Left ventricle myocardium inferior (tissue), 1 donor: ENCODE measurements around the gene GLO1. TPM values are rescaled to one million over a fixed set of nuclear protein-coding genes. Genes with fewer than 3 reads are reported as not detected.

Experiments used
- DNase-seq: peaks from one replicate; pipeline ENCODE4 v3.0.0-alpha.2; 2020
- H3K27ac ChIP-seq: fragments of 200-600 bp; replicated peaks from 2 replicates; pipeline ENCODE4 v1.8.0; 2021
- H3K27me3 ChIP-seq: fragments of 200-600 bp; 2 replicates; pipeline ENCODE4 v1.8.0; 2021; ENCODE audit warnings: low read depth
- H3K36me3 ChIP-seq: fragments of 200-600 bp; 2 replicates; pipeline ENCODE4 v1.8.0; 2021
- H3K4me1 ChIP-seq: fragments of 200-600 bp; 2 replicates; pipeline ENCODE4 v1.8.0; 2021
- H3K4me3 ChIP-seq: fragments of 200-600 bp; 2 replicates; pipeline ENCODE4 v1.8.0; 2021; ENCODE audit warnings: mild to moderate bottlenecking, moderate library complexity
- H3K9me3 ChIP-seq: fragments of 200-600 bp; replicated peaks from 2 replicates; pipeline ENCODE4 v1.8.0; 2021
- CTCF ChIP-seq: fragments of 200-600 bp; IDR thresholded peaks from 2 replicates; pipeline ENCODE4 v1.8.0; 2021; ENCODE audit warnings: antibody characterized with exemption, mild to moderate bottlenecking, borderline replicate concordance
- intact Hi-C: fragments of 100-400 bp; cut with micrococcal nuclease; formaldehyde crosslinking; loops from one replicate; pipeline ENCODE4 v1.11.0; 2022
- total RNA-seq: library from RNA; stranded (reverse); fragmentation: NEBNext Ultra II Directional; extraction: Animal tissue kit (Norgen Biotek cat#: 25700); gene quantifications from one replicate; pipeline ENCODE4 v1.2.1, GENCODE V29; 2021
- donor health status: DM: no; HTN: yes; CAD: no; lungs with severe emphysema.

The GLO1 gene
- total RNA-seq, 1 donor from 2014 or later: 84.6 TPM

GRCh38 chr6:38716825-38717224, 13.9 kb upstream of the GLO1 start:
- Histone ChIP-seq H3K4me3 (no peak overlapping the region), H3K27ac (no peak overlapping the region), H3K4me1 (peaks cover 8% of the 10 kb centered on the region), H3K9me3 (peaks cover 7% of the 10 kb centered on the region), H3K36me3 (no peaks in the 10 kb centered on the region), H3K27me3 (peaks cover 95% of the 10 kb centered on the region)
- no peak for DNase-seq
- TF ChIP-seq CTCF: no peak
- intact Hi-C loops: no loop called here

- DNase-seq: no peak
- peaks cover 88% of the 10 kb centered on the region for H3K27me3 ChIP-seq
Measured at GRCh38 chr6:38715016-38715689, 12.2 kb upstream of the GLO1 start, which contains the start of gene DNAH8. DNAH8 (plus strand) TSS chr6:38715311; CDS start chr6:38722810, 7,499 bp downstream.

GRCh38 chr6:38714239-38715015, 11.5 kb upstream of the GLO1 start:
- DNase-seq: no peak
- no peak for TF ChIP-seq CTCF
- intact Hi-C loops: no loop called here
- H3K27ac ChIP-seq: no peak overlapping the region
- peaks cover 8% of the 10 kb centered on the region for H3K4me1 ChIP-seq
- H3K36me3 ChIP-seq: no peaks in the 10 kb centered on the region
- no peaks in the 10 kb centered on the region for H3K9me3 ChIP-seq
- H3K4me3 ChIP-seq: peak overlapping the region; percentile 59
- H3K27me3 ChIP-seq: peaks cover 80% of the 10 kb centered on the region

More at GRCh38 chr6:38715016-38715689, 12.2 kb upstream of the GLO1 start, which contains the start of gene DNAH8:
- H3K27ac ChIP-seq: no peak within 1 kb of the TSS
- H3K9me3 ChIP-seq: peaks cover under 1% of the 10 kb centered on the region
- peaks cover 8% of the 10 kb centered on the region for H3K4me1 ChIP-seq
- TF ChIP-seq CTCF: no peak
- intact Hi-C loops: no loop called here
- no peaks in the 10 kb centered on the region for H3K36me3 ChIP-seq
- H3K4me3 ChIP-seq: peak within 1 kb of the TSS; percentile 59

- no peak for DNase-seq
- intact Hi-C loops: no loop called here
- no peak overlapping the region for H3K27ac ChIP-seq
- H3K9me3 ChIP-seq: no peaks in the 10 kb centered on the region
- H3K27me3 ChIP-seq: peaks cover 74% of the 10 kb centered on the region
- no peak overlapping the region for H3K4me3 ChIP-seq
- no peaks in the 10 kb centered on the region for H3K36me3 ChIP-seq
- peaks cover 8% of the 10 kb centered on the region for H3K4me1 ChIP-seq
- no peak for TF ChIP-seq CTCF
Measured at GRCh38 chr6:38713812-38714211, 10.9 kb upstream of the GLO1 start.

- intact Hi-C loops: no loop called here
Measured at GRCh38 chr6:38708496-38708895, 5.6 kb upstream of the GLO1 start.

More at GRCh38 chr6:38708496-38708895, 5.6 kb upstream of the GLO1 start:
- H3K9me3 ChIP-seq: no peaks in the 10 kb centered on the region
- no peak overlapping the region for H3K27ac ChIP-seq
- H3K36me3 ChIP-seq: no peaks in the 10 kb centered on the region
- no peak for TF ChIP-seq CTCF
- H3K4me3 ChIP-seq: no peak overlapping the region
- DNase-seq: no peak
- H3K27me3 ChIP-seq: peaks cover 21% of the 10 kb centered on the region
- peaks cover under 1% of the 10 kb centered on the region for H3K4me1 ChIP-seq
